Body of pancreas (tissue), 4 donors: ENCODE measurements around the gene CSRP3.

ENCODE experiments used
- CTCF ChIP-seq, 7 experiments: fragments of 450-650 bp in 4 of 7; fragments of 200-600 bp in 3 of 7; sonication (generic) in 3 of 7; IDR thresholded peaks; one replicate each; pipeline ENCODE4 v1.5.1; 2016 to 2019; ENCODE audit warnings: antibody characterized with exemption in 7 of 7
- POLR2A ChIP-seq, 3 donors: fragments of 450-650 bp; IDR thresholded peaks; one replicate each; pipeline ENCODE4 v1.6.1; 2016; ENCODE audit warnings: antibody characterized with exemption in 3 of 3, mild to moderate bottlenecking in 2 of 3

- no peak for TF ChIP-seq POLR2A (IDR thresholded peaks at IDR 0.05)
- no peak for TF ChIP-seq CTCF (IDR thresholded peaks at IDR 0.05)
These were observed 23.3 kb upstream of the CSRP3 start for GRCh38 chr11:19225123-19225522.
